Upper lobe of left lung (tissue), 6 donors: ENCODE data around the gene BHMT2. TPM values are rescaled to one million over a fixed set of nuclear protein-coding genes. Genes with fewer than 3 reads are reported as not detected.

Source experiments
- ATAC-seq, 2 donors: fragments of 200-7000 bp; cut with Tn5 transposase; one replicate each; pipeline ENCODE4 v1.9.1; 2022; ENCODE audit warnings: mild to moderate bottlenecking in 2 of 2, moderate library complexity in 2 of 2; ENCODE audit not compliant: low FRiP score in 2 of 2
- DNase-seq, 2 donors: peaks; one replicate each; pipeline ENCODE4 v3.0.0-alpha.2; 2019 to 2020
- H3K27ac ChIP-seq, 4 donors: fragments of 200-600 bp; sonication (generic); one replicate each; pipeline ENCODE4 v1.5.1; 2016 to 2019
- H3K27me3 ChIP-seq, 4 donors: fragments of 200-600 bp; sonication (generic); one replicate each; pipeline ENCODE4 v1.5.1; 2017 to 2019
- H3K36me3 ChIP-seq, 4 donors: fragments of 200-600 bp; sonication (generic); one replicate each; pipeline ENCODE4 v1.5.1; 2016 to 2019
- H3K4me1 ChIP-seq, 4 donors: fragments of 200-600 bp; sonication (generic); one replicate each; pipeline ENCODE4 v1.5.1; 2018 to 2019
- H3K4me3 ChIP-seq, 4 donors: fragments of 200-600 bp; sonication (generic); one replicate each; pipeline ENCODE4 v1.5.1; 2017 to 2019; ENCODE audit warnings: mild to moderate bottlenecking in 2 of 4, moderate library complexity in 1 of 4
- H3K9me3 ChIP-seq, 4 donors: fragments of 200-600 bp; sonication (generic); one replicate each; pipeline ENCODE4 v1.5.1; 2018 to 2019
- CTCF ChIP-seq, 6 experiments: fragments of 450-650 bp in 4 of 6; fragments of 200-600 bp in 2 of 6; sonication (generic) in 2 of 6; IDR thresholded peaks; one replicate each; pipeline ENCODE4 v1.5.1; 2016 to 2019; ENCODE audit warnings: antibody characterized with exemption in 6 of 6
- EP300 ChIP-seq, 4 donors: sonication (generic); formaldehyde crosslinking; IDR thresholded peaks; one replicate each; pipeline ENCODE4 v1.5.1; 2017; ENCODE audit warnings: antibody characterized with exemption in 4 of 4, control low read depth in 2 of 4
- POLR2A ChIP-seq, 4 donors: fragments of 450-650 bp; IDR thresholded peaks; one replicate each; pipeline ENCODE4 v1.5.1; 2016 to 2017; ENCODE audit warnings: antibody characterized with exemption in 4 of 4, mild to moderate bottlenecking in 2 of 4
- POLR2AphosphoS5 ChIP-seq, 2 donors: sonication (generic); formaldehyde crosslinking; IDR thresholded peaks; one replicate each; pipeline ENCODE4 v1.5.1; 2017; ENCODE audit warnings: antibody characterized with exemption in 2 of 2
- WGBS, 2 donors: methylation state at CpG; one replicate each; pipeline ENCODE4 v1.1.5; 2017 to 2018; 5-methylcytosine and 5-hydroxymethylcytosine counted together
- total RNA-seq, 6 donors: library from RNA; depleted of rRNA in 4 of 6; stranded (reverse); fragments of >200 nt in 4 of 6; gene quantifications; one replicate each; pipeline versions ENCODE4 v1.1.0 to v1.2.1, GENCODE V29; 2016 to 2021
- donor health status: DM: no; HTN: no; CAD: no; lungs with moderate emphysema.
- donor health status: DM: no; HTN: yes; CAD: no; lungs with severe emphysema.

Gene BHMT2
- total RNA-seq, 6 donors from 2014 or later = 0.46 to 3.9 (median 1.4) TPM

GRCh38 chr5:79081779-79082178, 12.2 kb downstream of the BHMT2 start:
- Histone ChIP-seq H3K27ac (no peak overlapping the region), H3K27me3 (no peaks in the 10 kb centered on the region), H3K4me1 (no peaks in the 10 kb centered on the region), H3K36me3 (no peaks in the 10 kb centered on the region), H3K9me3 (no peaks in the 10 kb centered on the region), H3K4me3 (no peak overlapping the region)
- ATAC-seq (no peak), DNase-seq (no peak)
- TF ChIP-seq POLR2AphosphoS5 (IDR thresholded peaks at IDR 0.05) = no peak
- TF ChIP-seq CTCF (IDR thresholded peaks at IDR 0.05) = no peak
- no peak for TF ChIP-seq EP300 (IDR thresholded peaks at IDR 0.05)
- no peak for TF ChIP-seq POLR2A (IDR thresholded peaks at IDR 0.05)
- 87 to 97% methylated on average over 5 of the region's 5 CpGs for WGBS, 2 donors

- Histone ChIP-seq H3K27ac (no peak overlapping the region), H3K27me3 (no peaks in the 10 kb centered on the region), H3K9me3 (no peaks in the 10 kb centered on the region), H3K36me3 (no peaks in the 10 kb centered on the region), H3K4me1 (no peaks in the 10 kb centered on the region), H3K4me3 (no peak overlapping the region)
- WGBS, 2 donors = 73 to 86% methylated on average over 2 of the region's 2 CpGs
- TF ChIP-seq POLR2AphosphoS5 (IDR thresholded peaks at IDR 0.05) = no peak
- no peak for TF ChIP-seq POLR2A (IDR thresholded peaks at IDR 0.05)
- TF ChIP-seq CTCF (IDR thresholded peaks at IDR 0.05) = no peak
- no peak for TF ChIP-seq EP300 (IDR thresholded peaks at IDR 0.05)
- ATAC-seq (no peak), DNase-seq (no peak)
These were observed 16.5 kb downstream of the BHMT2 start for GRCh38 chr5:79086116-79086515.

- TF ChIP-seq POLR2AphosphoS5 (IDR thresholded peaks at IDR 0.05) = no peak
- no peak for TF ChIP-seq EP300 (IDR thresholded peaks at IDR 0.05)
- TF ChIP-seq POLR2A (IDR thresholded peaks at IDR 0.05) = no peak
- TF ChIP-seq CTCF (IDR thresholded peaks at IDR 0.05) = no peak
- Histone ChIP-seq H3K4me1 (no peaks in the 10 kb centered on the region), H3K4me3 (no peak overlapping the region), H3K27me3 (no peaks in the 10 kb centered on the region), H3K36me3 (no peaks in the 10 kb centered on the region), H3K27ac (no peak overlapping the region), H3K9me3 (no peaks in the 10 kb centered on the region)
- 81 to 83% methylated on average over 4 of the region's 4 CpGs for WGBS, 2 donors
- ATAC-seq (no peak), DNase-seq (no peak)
These were observed 18.9 kb downstream of the BHMT2 start for GRCh38 chr5:79088507-79088906.

- no peak overlapping the region for H3K4me3 ChIP-seq
- no peak overlapping the region for H3K27ac ChIP-seq
- H3K36me3 ChIP-seq = no peaks in the 10 kb centered on the region
- DNase-seq (no peak), ATAC-seq (no peak)
- TF ChIP-seq CTCF (IDR thresholded peaks at IDR 0.05) (no peak), POLR2AphosphoS5 (IDR thresholded peaks at IDR 0.05) (no peak)
- no peaks in the 10 kb centered on the region for H3K4me1 ChIP-seq
- no peaks in the 10 kb centered on the region for H3K27me3 ChIP-seq
- WGBS, 2 donors = 60 to 82% methylated on average over 3 of the region's 3 CpGs
- no peaks in the 10 kb centered on the region for H3K9me3 ChIP-seq
These were observed 21.5 kb downstream of the BHMT2 start for GRCh38 chr5:79091064-79091463.

- H3K4me3 ChIP-seq = no peak overlapping the region
- no peaks in the 10 kb centered on the region for H3K36me3 ChIP-seq
- ATAC-seq (no peak), DNase-seq (no peak)
- 59 to 62% methylated on average over 3 of the region's 3 CpGs for WGBS, 2 donors
- no peaks in the 10 kb centered on the region for H3K9me3 ChIP-seq
- no peaks in the 10 kb centered on the region for H3K4me1 ChIP-seq
- no peaks in the 10 kb centered on the region for H3K27me3 ChIP-seq
- no peak for TF ChIP-seq CTCF (IDR thresholded peaks at IDR 0.05)
- no peak for TF ChIP-seq POLR2AphosphoS5 (IDR thresholded peaks at IDR 0.05)
- TF ChIP-seq POLR2A (IDR thresholded peaks at IDR 0.05) = no peak
- no peak overlapping the region for H3K27ac ChIP-seq
These were observed 24.2 kb downstream of the BHMT2 start for GRCh38 chr5:79093762-79094161.
